ENCODE results near the gene GEMIN5. TPM values are rescaled to one million over a fixed set of nuclear protein-coding genes. Genes with fewer than 3 reads are reported as not detected.
"Not testable (repeated sequence)": the region's sequence is repeated elsewhere in the genome, so short reads cannot be mapped to it uniquely, and the experiment has no call there.

The GEMIN5 gene
- total RNA-seq, 1 donor from 2014 or later = 16.3 TPM

GRCh38 chr5:154916874-154917273 is 21.1 kb downstream of the GEMIN5 start:
- no peak for TF ChIP-seq CTCF (IDR thresholded peaks at IDR 0.05; ENCODE audit: insufficient read depth, low read length, poor library complexity, severe bottlenecking)
- Histone ChIP-seq H3K27me3 (ENCODE audit: control insufficient read depth, insufficient read depth, low read length) (no peaks in the 10 kb centered on the region), H3K4me3 (ENCODE audit: low read depth, low read length) (no peak overlapping the region), H3K36me3 (ENCODE audit: control insufficient read depth, insufficient read depth, low read length) (no peaks in the 10 kb centered on the region)
- no peak for DNase-seq (ENCODE audit: low read depth)

GRCh38 chr5:154905601-154906000 is 32.4 kb downstream of the GEMIN5 start:
- H3K4me3 ChIP-seq (ENCODE audit: low read depth, low read length); H3K36me3 ChIP-seq (ENCODE audit: control insufficient read depth, insufficient read depth, low read length); DNase-seq (ENCODE audit: low read depth); H3K27me3 ChIP-seq (ENCODE audit: control insufficient read depth, insufficient read depth, low read length): not testable (repeated sequence)

- no peak for DNase-seq (ENCODE audit: low read depth)
- Histone ChIP-seq H3K27me3 (ENCODE audit: control insufficient read depth, insufficient read depth, low read length) (no peaks in the 10 kb centered on the region), H3K36me3 (ENCODE audit: control insufficient read depth, insufficient read depth, low read length) (peaks cover 1% of the 10 kb centered on the region), H3K4me3 (ENCODE audit: low read depth, low read length) (no peak overlapping the region)
- no peak for TF ChIP-seq CTCF (IDR thresholded peaks at IDR 0.05; ENCODE audit: insufficient read depth, low read length, poor library complexity, severe bottlenecking)
Observed at GRCh38 chr5:154901913-154902312, 36.1 kb downstream of the GEMIN5 start.

- DNase-seq (ENCODE audit: low read depth) = no peak
- no peak for TF ChIP-seq CTCF (IDR thresholded peaks at IDR 0.05; ENCODE audit: insufficient read depth, low read length, poor library complexity, severe bottlenecking)
- Histone ChIP-seq H3K36me3 (ENCODE audit: control insufficient read depth, insufficient read depth, low read length) (peaks cover 1% of the 10 kb centered on the region), H3K4me3 (ENCODE audit: low read depth, low read length) (no peak overlapping the region), H3K27me3 (ENCODE audit: control insufficient read depth, insufficient read depth, low read length) (no peaks in the 10 kb centered on the region)
Observed at GRCh38 chr5:154901276-154901675, 36.7 kb downstream of the GEMIN5 start.

GRCh38 chr5:154900066-154900465 is 37.9 kb downstream of the GEMIN5 start:
- H3K36me3 ChIP-seq (ENCODE audit: control insufficient read depth, insufficient read depth, low read length) = peaks cover 1% of the 10 kb centered on the region
- no peak overlapping the region for H3K4me3 ChIP-seq (ENCODE audit: low read depth, low read length)
- no peak for DNase-seq (ENCODE audit: low read depth)
- TF ChIP-seq CTCF (IDR thresholded peaks at IDR 0.05; ENCODE audit: insufficient read depth, low read length, poor library complexity, severe bottlenecking) = no peak
- H3K27me3 ChIP-seq (ENCODE audit: control insufficient read depth, insufficient read depth, low read length) = no peaks in the 10 kb centered on the region

- Histone ChIP-seq H3K36me3 (ENCODE audit: control insufficient read depth, insufficient read depth, low read length) (peaks cover 1% of the 10 kb centered on the region), H3K4me3 (ENCODE audit: low read depth, low read length) (no peak overlapping the region), H3K27me3 (ENCODE audit: control insufficient read depth, insufficient read depth, low read length) (no peaks in the 10 kb centered on the region)
- no peak for DNase-seq (ENCODE audit: low read depth)
- no peak for TF ChIP-seq CTCF (IDR thresholded peaks at IDR 0.05; ENCODE audit: insufficient read depth, low read length, poor library complexity, severe bottlenecking)
Observed at GRCh38 chr5:154899151-154899816, 38.7 kb downstream of the GEMIN5 start.

Data from kidney epithelial cell (primary cell).